ENCODE data around the gene RHOF. TPM values are rescaled to one million over a fixed set of nuclear protein-coding genes. Genes with fewer than 3 reads are reported as not detected.
"Not testable (repeated sequence)": the region's sequence is repeated elsewhere in the genome, so short reads cannot be mapped to it uniquely, and the experiment has no call there.

RHOF gene
- total RNA-seq, 1 experiment from 2014 or later: 71.8 TPM

GRCh38 chr12:121765573-121765972 is 27.9 kb downstream of the RHOF start:
- Histone ChIP-seq H3K27ac (ENCODE audit: low read length) (no peak overlapping the region), H3K36me3 (ENCODE audit: control insufficient read depth, insufficient read depth, low read length) (no peaks in the 10 kb centered on the region), H3K9me3 (ENCODE audit: control insufficient read depth, insufficient read depth, low read depth, low read length) (no peaks in the 10 kb centered on the region), H3K4me3 (ENCODE audit: low read depth in 2 of 2, low read length in 2 of 2) (no peak overlapping the region), H3K27me3 (ENCODE audit: control insufficient read depth, insufficient read depth, low read length) (no peaks in the 10 kb centered on the region), H3K4me1 (ENCODE audit: control insufficient read depth, insufficient read depth, low read length) (no peaks in the 10 kb centered on the region; the same call in 1 of the 2 replicates)
- ChIA-PET CTCF (interaction anchor here (0.7 kb wide), 1 partner anchor 128 kb away, joined by 4 read pairs; no protein-coding TSS in a partner anchor), POLR2A (interaction anchor here (0.5 kb wide), 1 partner anchor 501 kb away, joined by 5 read pairs; no protein-coding TSS in a partner anchor)
- no peak for TF ChIP-seq SIN3A (IDR thresholded peaks at IDR 0.05; ENCODE audit: borderline replicate concordance, insufficient read depth, low read depth, low read length)
- TF ChIP-seq POLR2AphosphoS5 (IDR thresholded peaks at IDR 0.05; ENCODE audit: low read depth, low read length): no peak
- TF ChIP-seq TCF7L2 (IDR thresholded peaks at IDR 0.05; ENCODE audit: low read depth, low read length): no peak
- no TSS peak for BruUV-seq (replicated peaks)
- ATAC-seq: no peak
- in situ Hi-C loops (cut with HindIII; ENCODE audit: low pct_unique_long_range_greater_than_20kb, low sequenced_read_pairs) (no loop called here), intact Hi-C loops (cut with micrococcal nuclease; ENCODE audit: unreplicated experiment) (no loop called here)
- no peak for DNase-seq (ENCODE audit: low read depth, low spot score)

- Histone ChIP-seq H3K36me3 (ENCODE audit: control insufficient read depth, insufficient read depth, low read length) (no peaks in the 10 kb centered on the region), H3K9me3 (ENCODE audit: control insufficient read depth, insufficient read depth, low read depth, low read length) (no peaks in the 10 kb centered on the region), H3K27ac (ENCODE audit: low read length) (no peak overlapping the region), H3K4me3 (ENCODE audit: low read depth in 2 of 2, low read length in 2 of 2) (no peak overlapping the region), H3K27me3 (ENCODE audit: control insufficient read depth, insufficient read depth, low read length) (no peaks in the 10 kb centered on the region), H3K4me1 (ENCODE audit: control insufficient read depth, insufficient read depth, low read length) (no peaks in the 10 kb centered on the region; the same call in 1 of the 2 replicates)
- in situ Hi-C loops (cut with HindIII; ENCODE audit: low pct_unique_long_range_greater_than_20kb, low sequenced_read_pairs) (no loop called here), intact Hi-C loops (cut with micrococcal nuclease; ENCODE audit: unreplicated experiment) (no loop called here)
- CTCF ChIA-PET: interaction anchor here (0.7 kb wide), 1 partner anchor 242 kb away, joined by 5 read pairs; no protein-coding TSS in a partner anchor
- TF ChIP-seq TCF7L2 (IDR thresholded peaks at IDR 0.05; ENCODE audit: low read depth, low read length): no peak
- no peak for TF ChIP-seq REST (IDR thresholded peaks at IDR 0.05; ENCODE audit: insufficient read depth in 1 of 2, low read depth in 2 of 2, low read length in 1 of 2)
- no peak for TF ChIP-seq POLR2AphosphoS5 (IDR thresholded peaks at IDR 0.05; ENCODE audit: low read depth, low read length)
- no peak for TF ChIP-seq SIN3A (IDR thresholded peaks at IDR 0.05; ENCODE audit: borderline replicate concordance, insufficient read depth, low read depth, low read length)
- TF ChIP-seq CTCF (IDR thresholded peaks at IDR 0.05): no peak
- no TSS peak for BruUV-seq (replicated peaks)
- no peak for ATAC-seq
- DNase-seq (ENCODE audit: low read depth, low spot score): no peak
- POLR2A ChIA-PET: no interaction called here
Observed at GRCh38 chr12:121764808-121765207, 28.7 kb downstream of the RHOF start.

- H3K27ac ChIP-seq (ENCODE audit: low read length): no peak overlapping the region
- intact Hi-C loops (cut with micrococcal nuclease; ENCODE audit: unreplicated experiment) (no loop called here), in situ Hi-C loops (cut with HindIII; ENCODE audit: low pct_unique_long_range_greater_than_20kb, low sequenced_read_pairs) (no loop called here)
- H3K4me1 ChIP-seq (ENCODE audit: control insufficient read depth, insufficient read depth, low read length): no peaks in the 10 kb centered on the region
- ATAC-seq (no peak), DNase-seq (ENCODE audit: low read depth, low spot score) (no peak)
- no peaks in the 10 kb centered on the region for H3K36me3 ChIP-seq (ENCODE audit: control insufficient read depth, insufficient read depth, low read length)
- no peak overlapping the region for H3K4me3 ChIP-seq (ENCODE audit: low read depth in 2 of 2, low read length in 2 of 2)
- BruUV-seq (replicated peaks): no TSS peak
- no peaks in the 10 kb centered on the region for H3K27me3 ChIP-seq (ENCODE audit: control insufficient read depth, insufficient read depth, low read length)
- POLR2A ChIA-PET: no interaction called here
- CTCF ChIA-PET: no interaction called here
- no peaks in the 10 kb centered on the region for H3K9me3 ChIP-seq (ENCODE audit: control insufficient read depth, insufficient read depth, low read depth, low read length)
- TF ChIP-seq REST (IDR thresholded peaks at IDR 0.05; ENCODE audit: insufficient read depth in 1 of 2, low read depth in 2 of 2, low read length in 1 of 2) (no peak), TCF7L2 (IDR thresholded peaks at IDR 0.05; ENCODE audit: low read depth, low read length) (no peak), SIN3A (IDR thresholded peaks at IDR 0.05; ENCODE audit: borderline replicate concordance, insufficient read depth, low read depth, low read length) (no peak), POLR2AphosphoS5 (IDR thresholded peaks at IDR 0.05; ENCODE audit: low read depth, low read length) (no peak)
Observed at GRCh38 chr12:121762269-121762668, 31.2 kb downstream of the RHOF start.

- intact Hi-C loops (cut with micrococcal nuclease; ENCODE audit: unreplicated experiment); H3K4me1 ChIP-seq (ENCODE audit: control insufficient read depth, insufficient read depth, low read length); DNase-seq (ENCODE audit: low read depth, low spot score); H3K27ac ChIP-seq (ENCODE audit: low read length); H3K27me3 ChIP-seq (ENCODE audit: control insufficient read depth, insufficient read depth, low read length); H3K36me3 ChIP-seq (ENCODE audit: control insufficient read depth, insufficient read depth, low read length); ATAC-seq; H3K4me3 ChIP-seq (ENCODE audit: low read depth in 2 of 2, low read length in 2 of 2); POLR2A ChIA-PET; H3K9me3 ChIP-seq (ENCODE audit: control insufficient read depth, insufficient read depth, low read depth, low read length); in situ Hi-C loops (cut with HindIII; ENCODE audit: low pct_unique_long_range_greater_than_20kb, low sequenced_read_pairs); BruUV-seq (replicated peaks): not testable (repeated sequence)
- CTCF ChIA-PET: interaction anchor here (0.7 kb wide), 1 partner anchor 40 kb away, joined by 5 read pairs; no protein-coding TSS in a partner anchor
Observed at GRCh38 chr12:121758536-121758935, 35.0 kb downstream of the RHOF start.
